ENCODE data around the gene VKORC1. TPM values are rescaled to one million over a fixed set of nuclear protein-coding genes. Genes with fewer than 3 reads are reported as not detected.
A peak's percentile ranks its signal among the peaks of the same experiment; 100 is the strongest.

Gene VKORC1
- total and polyA plus RNA-seq, 2 of the 8 experiments (the other 6 are each of a cell fraction or from before 2014, with no cell fraction given) = 84.1 to 483 TPM

GRCh38 chr16:31142109-31143010 lies 47.8 kb upstream of the VKORC1 start (continued):
- TF ChIP-seq CHD7 (IDR thresholded peaks at IDR 0.05; ENCODE audit: insufficient replicate concordance, low read length) (no peak), MAFK (IDR thresholded peaks at IDR 0.05; ENCODE audit: low read depth, low read length) (no peak), SP1 (IDR thresholded peaks at IDR 0.05; ENCODE audit: low read depth, low read length) (peak; percentile 79), TAF1 (IDR thresholded peaks at IDR 0.05; ENCODE audit: low read depth, low read length) (no peak), NRF1 (IDR thresholded peaks at IDR 0.05; ENCODE audit: low read depth, low read length) (no peak), CBX8 (IDR thresholded peaks at IDR 0.05; ENCODE audit: borderline replicate concordance, low read depth, low read length) (no peak), HDAC2 (IDR thresholded peaks at IDR 0.05; ENCODE audit: borderline replicate concordance in 1 of 2, low read depth in 2 of 2, low read length in 2 of 2) (peak in 1 of 2 experiments; percentile 93; a peak in 3 of 4 replicates), SP4 (IDR thresholded peaks at IDR 0.05; ENCODE audit: low read length) (peak; percentile 68; the same call in 1 of the 2 replicates)
- TF ChIP-seq, protein P1, sequence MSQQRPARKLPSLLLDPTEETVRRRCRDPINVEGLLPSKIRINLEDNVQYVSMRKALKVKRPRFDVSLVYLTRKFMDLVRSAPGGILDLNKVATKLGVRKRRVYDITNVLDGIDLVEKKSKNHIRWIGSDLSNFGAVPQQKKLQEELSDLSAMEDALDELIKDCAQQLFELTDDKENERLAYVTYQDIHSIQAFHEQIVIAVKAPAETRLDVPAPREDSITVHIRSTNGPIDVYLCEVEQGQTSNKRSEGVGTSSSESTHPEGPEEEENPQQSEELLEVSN (IDR thresholded peaks at IDR 0.05) = peak; percentile 91
